ENCODE results near the gene PSMB1.

- TF ChIP-seq EZH2 (IDR thresholded peaks at IDR 0.05; ENCODE audit: borderline replicate concordance, insufficient read depth, low read depth, low read length, poor library complexity, severe bottlenecking), result no peak
- TF ChIP-seq CTCF (IDR thresholded peaks at IDR 0.05), result no peak
These were observed 40.9 kb downstream of the PSMB1 start for GRCh38 chr6:170512249-170512648.
